Stimulated activated CD4-positive, alpha-beta T cell treated with anti-CD3 and anti-CD28 coated beads, Interleukin-15, amount 100 ng/mL, for 48 hours (primary cell): ENCODE results near the gene FAM81A.
A peak's percentile ranks its signal among the peaks of the same experiment; 100 is the strongest.
"Not testable (repeated sequence)": the region's sequence is repeated elsewhere in the genome, so short reads cannot be mapped to it uniquely, and the experiment has no call there.

Experiments used
- DNase-seq, 2 donors: peaks; one replicate each; pipeline ENCODE4 v3.0.0-alpha.2; 2020; ENCODE audit warnings: low read depth in 2 of 2

The FAM81A gene

DNA sequence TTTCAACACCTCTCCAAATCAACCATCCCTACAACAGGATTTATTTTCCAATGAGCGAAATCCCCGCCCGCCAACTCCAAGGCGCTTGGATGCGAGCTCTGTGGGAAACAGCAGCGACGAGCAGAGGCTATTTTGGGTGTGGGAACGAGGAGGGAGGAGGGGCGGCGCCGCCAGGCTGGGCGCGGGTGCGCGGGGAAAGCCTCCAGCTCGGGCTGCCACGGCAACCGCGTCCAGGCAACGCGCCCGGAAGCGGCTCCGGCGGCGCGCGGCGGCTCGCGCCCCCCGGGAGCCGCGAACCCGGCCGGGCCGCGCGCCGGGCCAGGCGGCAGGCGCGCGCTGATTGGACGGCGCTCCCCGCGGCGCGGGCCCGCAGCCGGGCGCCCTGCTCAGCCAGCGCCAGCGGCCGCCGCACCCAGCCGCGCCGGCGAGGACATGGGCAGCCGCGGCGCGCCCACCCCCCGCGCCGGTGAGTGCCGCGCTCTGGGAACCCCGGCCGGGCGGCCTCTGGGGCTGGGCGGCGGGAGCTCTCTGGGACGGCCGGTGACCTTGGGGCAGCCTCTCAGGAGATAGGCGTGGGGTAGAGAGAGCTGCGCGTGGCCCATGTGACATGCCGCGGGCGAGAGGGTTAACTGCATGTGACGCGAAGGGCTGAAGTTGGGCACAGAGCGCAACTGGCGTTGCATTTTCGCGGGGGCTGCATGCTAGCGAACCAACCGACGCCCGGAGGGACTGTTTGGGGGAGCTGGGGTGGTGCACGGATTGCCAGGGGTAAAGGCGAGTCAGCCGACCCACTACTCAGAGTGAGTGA, at the start of gene FAM81A:
TSS of gene FAM81A (plus strand) at position 370 of the 808 bp plus-strand sequence. CDS start 20,441 bp downstream, outside the sequence.
- DNase-seq: peak; percentile 2 to 15

DNA sequence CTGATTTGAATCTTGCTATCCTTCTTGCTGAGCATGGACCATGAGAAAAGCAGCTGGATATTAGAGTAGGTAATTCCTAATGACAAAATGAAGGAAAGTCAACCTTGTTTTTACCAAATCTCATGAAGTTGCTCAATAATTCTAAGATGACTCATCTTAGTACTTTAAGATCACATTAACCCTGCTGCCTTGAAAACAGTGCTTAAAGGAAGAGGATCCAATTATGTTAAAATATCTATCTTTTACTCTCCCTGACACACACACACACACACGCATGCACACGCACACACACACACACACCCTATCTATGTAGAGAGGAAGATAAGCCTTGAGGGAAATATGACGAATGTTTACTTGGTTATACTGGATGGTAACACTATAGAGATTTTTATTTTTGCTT, 49.3 kb upstream of the FAM81A start:
- DNase-seq: no peak

DNA sequence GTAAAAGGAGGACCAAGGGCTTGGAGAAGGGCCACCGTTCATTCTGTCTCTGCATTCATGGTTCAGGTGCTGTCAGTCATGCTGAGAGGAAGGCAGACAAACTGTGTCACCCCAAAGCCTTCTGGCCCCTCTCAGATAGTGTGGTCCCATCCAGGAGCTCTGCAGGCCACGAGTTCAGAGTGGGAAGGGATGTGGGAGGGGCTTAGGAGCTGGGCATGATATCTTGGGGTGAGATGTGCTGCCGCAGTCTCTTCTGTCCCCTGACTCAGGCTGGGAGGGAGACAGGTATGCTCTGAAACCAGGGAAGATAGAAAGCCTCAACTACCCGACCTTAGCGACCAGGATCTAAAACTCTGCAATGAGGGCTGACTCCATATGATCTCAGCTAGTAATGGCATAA, 45.7 kb upstream of the FAM81A start:
- DNase-seq: no peak

DNA sequence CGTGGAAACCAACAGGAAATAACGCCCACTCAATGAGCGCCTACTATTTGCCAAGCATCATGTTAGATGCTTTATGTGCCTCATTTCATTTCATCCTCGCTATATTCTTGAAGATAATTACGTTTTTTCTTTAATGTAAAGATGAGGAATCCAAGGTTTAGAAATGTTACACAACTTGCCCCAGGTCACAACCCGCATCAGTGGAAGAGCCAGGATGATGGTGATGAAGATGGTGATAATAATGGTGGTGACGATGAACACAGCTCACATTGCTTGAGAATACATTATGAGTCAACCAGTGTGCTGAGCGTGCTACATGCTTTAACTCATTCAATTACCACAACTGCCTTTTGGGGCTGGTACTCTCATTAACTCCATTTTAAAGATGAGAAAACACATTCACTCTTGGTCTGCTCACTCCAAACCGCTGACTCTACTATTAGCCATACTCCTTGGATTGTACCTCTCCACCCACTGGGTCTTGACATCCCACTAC, 43.8 kb upstream of the FAM81A start:
- no peak for DNase-seq

DNA sequence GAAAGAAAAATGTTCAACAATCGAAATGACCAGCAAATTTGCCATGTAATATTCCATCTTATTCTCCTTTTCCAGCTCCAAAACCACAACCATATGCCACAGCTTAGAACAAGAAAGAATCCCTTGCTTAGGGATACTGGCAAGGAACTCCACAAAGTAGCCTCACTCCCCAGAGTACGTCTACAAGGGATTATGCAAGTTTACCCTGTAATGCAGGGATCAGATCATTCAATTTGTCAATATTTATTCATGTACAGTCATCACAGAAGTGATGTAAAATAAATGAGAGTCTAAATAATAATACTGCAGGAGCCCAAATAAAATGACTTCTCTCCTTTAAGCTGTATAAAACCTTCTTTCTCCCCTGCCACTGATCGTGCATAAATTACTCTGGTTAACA, 41.8 kb upstream of the FAM81A start:
- no peak for DNase-seq

DNA sequence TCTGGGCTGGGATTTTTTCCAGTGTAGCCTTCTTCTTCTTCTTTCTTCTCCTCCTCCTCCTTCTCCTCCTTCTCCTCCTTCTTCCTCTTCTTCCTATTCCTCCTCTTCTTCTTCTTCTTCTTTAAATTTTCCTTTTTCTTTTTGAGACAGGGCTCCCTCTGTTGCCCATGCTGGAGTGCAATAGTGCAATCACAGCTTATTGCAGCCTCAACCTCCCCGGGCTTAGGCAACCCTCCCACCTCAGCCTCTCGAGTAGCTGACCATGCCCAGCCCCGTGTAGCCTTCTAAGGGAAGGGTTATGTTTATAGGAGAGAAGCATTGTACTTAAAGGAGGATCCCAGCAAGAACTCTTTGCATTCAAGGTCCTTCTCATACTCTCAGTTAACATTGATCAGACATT, 41.3 kb upstream of the FAM81A start:
- DNase-seq: no peak

DNA sequence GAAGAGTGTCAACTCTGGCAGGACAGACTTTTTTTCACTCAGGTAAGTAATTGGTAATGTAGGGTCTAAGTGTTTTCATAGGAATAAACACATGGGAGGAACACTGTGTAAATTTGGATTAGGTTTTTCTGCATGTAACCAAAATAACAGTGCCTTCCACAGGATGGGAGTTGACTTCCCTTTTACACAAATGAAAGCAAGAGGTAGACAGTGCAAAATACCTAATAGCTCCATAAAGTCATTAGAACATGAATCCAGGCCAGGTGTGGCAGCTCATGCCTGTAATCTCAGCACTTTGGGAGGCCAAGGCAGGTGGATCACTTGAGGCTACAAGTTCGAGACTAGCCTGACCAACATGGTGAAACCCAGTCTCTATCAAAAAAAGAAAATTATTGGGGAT, 39.8 kb upstream of the FAM81A start:
- no peak for DNase-seq

DNA sequence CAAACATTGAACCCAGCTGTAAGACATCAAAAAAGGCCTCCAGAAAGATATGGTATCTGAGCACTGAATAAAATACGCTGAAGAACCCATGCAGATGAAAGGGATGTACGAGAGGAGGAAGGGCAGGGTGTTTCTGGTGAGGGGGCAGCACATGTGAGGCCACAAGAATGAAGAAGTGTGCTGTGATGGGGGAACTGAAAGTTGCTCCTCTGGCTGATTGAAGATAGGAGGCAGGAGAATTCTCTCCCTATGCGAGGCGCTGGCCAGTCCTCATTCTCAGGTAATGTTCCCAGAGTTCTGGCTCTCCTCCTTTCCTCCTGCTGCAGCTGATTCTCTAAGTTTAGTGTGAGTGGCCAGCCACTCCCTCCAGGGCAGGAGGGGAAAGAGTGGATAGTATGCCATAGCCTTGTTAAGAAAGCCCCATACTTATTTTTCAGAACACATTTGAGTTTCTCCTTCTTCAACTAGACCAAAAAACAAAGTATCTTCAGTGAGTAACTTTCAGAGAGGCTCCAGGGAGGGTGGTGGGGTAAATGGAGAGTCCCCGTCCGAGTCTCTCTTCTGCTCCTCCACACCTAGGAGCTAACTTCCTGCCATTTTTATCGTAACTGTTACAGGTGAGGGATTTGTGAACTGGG, 38.4 kb upstream of the FAM81A start:
- DNase-seq: no peak

DNA sequence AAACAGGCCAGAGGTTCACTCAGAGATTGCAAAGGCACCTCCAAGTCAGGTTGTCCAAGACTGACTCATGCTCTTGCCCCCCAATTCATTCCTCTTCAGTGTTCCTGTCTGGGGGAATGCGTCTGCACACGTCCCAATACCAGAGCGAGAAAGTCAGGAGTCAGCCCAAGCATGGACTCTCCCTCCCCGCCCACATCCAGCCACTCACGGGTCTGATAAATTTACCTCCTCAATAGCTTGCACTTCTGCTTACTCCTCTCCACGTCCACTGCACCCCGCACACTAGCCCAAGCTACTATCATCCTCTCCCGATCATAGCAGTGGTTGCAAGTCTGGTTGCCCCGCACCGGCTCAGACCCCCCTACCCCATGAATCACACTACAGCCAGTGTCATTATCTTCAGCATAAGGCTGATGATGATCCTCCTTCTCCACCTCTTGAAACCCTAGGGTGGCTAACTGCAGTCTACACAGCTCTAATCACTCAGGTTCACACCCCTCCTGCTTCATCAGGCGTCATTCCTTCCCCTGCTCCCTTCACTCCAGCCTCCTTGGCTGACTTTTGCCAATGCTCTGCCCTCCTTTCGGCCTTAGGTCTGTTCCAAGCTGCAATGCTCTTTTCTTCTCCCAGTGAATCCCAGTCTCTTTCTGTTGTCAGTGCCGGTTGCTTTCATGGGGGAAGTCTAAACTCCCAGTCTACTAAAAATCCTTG, 37.7 kb upstream of the FAM81A start:
- no peak for DNase-seq

DNA sequence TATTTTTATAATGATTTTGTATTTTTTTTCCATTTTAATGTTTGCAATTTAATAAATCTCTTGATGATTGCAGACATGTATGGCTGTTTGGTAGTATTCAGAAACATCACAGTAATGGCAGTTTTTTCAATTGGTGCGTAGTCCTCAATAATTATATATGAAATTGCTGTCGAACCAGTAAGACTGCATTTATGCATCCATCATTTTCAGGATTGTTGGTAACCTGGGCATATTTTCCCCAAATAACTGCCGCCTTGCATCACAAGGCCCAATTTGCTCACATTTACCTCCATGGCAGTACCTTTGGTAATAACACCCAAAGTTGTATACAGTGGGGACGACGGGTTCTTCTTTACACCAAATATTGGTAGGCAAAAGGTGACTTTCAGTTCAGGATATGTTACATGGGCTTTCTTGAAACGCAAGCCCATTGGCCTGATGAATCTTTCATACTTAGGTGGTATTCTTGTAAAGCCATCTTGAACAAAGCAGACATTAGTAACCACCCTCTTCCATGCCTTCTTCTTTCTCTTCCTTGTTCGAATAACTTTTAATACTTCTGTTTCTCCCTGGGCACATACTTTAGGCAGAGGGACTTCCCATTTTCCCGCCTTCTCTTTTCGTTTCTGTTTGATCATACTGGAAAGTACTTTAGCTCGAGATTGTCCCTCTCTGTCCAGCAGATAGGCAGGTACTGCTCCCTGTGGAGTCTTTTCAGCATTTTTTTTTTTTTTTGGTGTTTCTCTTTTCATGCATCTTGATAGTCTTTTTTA, 36.7 kb upstream of the FAM81A start:
- not testable (repeated sequence) for DNase-seq

DNA sequence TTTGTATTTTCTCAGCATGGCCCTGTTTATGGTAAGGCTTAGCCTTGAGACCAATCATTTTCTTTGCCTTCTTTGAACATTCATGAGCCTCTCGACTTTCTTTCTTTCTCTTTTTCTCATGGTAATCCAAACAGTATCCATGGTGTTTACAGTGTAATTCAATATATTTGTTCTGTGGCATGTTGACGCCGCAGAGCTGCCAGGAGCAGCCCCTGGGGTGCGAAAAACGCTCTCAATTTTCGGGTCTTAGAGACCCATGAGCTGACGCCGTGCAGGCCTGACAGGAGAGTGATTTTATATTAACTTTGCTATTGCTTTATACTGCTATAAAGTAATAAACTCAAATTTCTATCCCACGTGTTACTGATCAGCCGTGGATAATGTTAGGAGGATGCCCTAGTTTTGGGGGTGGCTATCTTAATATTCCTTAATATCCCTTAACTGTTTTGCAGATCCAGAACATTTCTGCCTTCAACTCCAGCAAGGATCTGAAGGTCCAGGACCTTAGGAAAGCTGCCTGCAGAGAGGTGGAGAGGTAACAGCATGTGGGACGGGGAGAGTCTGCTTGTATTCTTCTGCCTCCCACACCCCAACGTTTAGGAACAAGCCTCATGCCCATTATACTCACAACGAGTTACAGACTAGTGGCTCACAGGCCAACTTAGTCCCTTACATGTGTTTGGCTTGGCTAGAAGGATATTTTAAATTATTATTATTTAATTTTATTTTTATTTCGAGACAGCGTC, 36.0 kb upstream of the FAM81A start:
- DNase-seq: no peak

DNA sequence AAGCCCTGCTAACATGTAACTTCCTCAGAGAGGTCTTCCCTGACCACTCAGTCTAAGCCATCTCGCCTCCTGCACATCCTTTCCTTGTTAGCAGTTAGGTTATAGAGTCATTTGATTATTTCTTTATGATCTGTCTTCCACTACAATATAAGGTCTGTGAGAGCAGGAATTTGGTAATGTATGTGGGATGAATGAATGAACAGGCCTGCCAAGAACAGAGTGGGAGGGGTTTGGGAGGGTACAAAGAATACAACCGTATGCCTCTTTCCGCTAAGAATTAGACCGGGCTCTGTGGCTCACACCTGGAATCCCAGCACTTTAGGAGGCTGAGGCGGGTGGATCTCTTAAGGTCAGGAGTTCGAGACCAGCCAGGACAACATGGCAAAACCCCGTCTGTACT, 32.9 kb upstream of the FAM81A start:
- no peak for DNase-seq

DNA sequence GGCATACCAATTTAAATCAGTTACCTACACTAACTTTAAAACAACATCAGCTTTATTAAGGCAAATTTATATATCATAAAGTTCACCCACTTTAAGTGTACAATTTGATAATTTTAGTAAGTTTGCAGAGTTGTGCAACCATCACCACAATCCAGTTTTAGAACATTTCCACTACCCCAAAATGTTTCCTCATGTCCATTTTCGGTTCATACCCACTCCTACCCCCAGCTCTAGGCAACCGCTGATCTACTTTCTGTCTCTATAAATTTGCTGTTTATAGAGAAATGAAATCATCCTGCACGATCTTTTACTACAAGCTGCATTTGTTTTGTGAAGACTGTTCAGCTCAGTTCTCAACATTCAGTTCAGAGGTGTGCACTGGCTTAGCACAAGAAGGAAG, 31.5 kb upstream of the FAM81A start:
- DNase-seq: no peak

DNA sequence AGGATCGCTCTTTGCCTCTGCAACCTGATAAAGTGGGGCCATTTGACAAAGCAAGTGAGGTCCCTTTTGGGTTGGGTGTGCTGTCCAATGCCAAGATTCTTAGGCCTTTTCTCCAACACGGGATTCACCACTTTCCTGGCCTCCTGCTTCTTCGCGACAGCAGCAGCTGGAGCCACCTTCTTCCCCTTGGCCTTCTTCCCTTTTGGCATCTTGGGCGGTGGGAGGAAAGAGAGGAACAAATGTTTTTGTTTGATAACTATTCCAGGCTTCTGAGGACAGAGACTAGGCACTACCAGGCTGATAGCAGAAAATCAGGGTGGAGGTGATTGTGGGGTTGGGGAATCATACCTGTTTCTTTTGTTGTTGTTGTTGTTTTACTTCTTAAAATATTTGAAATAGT, 30.0 kb upstream of the FAM81A start:
- DNase-seq: no peak

DNA sequence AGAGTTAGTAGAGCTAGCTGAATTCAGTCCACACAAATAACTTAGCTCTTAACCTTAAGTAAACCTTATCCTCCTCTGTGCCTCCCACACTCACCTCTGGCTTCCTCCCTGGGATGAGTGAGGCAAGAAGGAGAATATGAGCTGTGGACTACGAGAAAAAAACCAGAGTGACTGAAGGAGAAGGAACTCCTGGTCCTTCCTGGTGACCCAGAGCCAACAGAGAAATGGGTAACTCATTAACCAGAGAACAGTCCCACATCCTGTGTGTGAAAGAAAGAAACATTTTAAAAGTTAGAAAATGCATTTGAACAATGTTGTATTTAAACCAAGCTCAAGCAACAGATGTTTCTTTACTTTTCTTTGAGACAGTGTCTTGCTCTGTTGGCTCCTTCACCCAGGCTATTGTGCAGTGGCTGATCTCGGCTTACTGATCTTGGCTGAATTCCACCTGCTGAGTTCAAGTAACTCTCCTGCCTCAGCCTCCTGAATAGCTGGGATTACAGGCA, 27.5 kb upstream of the FAM81A start:
- DNase-seq: no peak

DNA sequence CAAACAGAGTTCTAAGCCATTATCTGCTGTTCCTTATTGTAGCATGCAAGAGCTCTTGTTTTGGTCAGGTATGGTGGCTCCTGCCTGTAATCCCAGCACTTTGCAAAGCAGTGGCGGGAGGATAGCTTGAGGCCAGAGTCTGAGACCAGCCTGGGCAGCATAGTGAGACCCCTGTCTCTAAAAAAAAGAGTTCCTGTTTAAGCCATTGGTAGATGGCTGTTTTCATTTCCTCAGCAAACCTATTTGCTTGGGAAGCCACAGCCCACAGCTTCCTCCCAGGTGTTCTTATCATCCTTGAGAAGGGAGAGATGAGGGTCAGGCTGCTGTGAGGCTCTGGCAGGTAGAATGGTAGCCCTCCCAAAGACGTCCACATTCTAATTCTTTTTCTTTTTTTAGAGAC, 24.4 kb upstream of the FAM81A start:
- DNase-seq: no peak

DNA sequence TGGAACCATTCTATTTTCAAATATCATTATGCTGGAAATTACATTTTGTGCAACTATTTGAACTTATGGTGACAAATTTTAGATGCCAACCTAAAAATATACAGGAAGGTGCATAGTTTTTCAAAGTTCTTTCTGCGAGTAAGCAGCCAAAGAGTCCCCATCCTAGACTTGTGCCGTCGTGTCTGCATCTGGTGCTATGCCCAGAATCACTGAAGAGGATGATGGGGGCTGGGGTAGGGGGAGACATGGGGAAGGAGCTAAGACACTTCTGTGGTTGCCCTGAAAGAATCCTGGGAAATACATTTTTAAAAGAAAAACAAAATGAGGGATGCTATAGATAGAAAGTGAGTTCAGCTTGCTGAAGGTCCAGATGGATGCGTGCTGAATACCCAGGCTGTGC, 21.2 kb upstream of the FAM81A start:
- DNase-seq: no peak

DNA sequence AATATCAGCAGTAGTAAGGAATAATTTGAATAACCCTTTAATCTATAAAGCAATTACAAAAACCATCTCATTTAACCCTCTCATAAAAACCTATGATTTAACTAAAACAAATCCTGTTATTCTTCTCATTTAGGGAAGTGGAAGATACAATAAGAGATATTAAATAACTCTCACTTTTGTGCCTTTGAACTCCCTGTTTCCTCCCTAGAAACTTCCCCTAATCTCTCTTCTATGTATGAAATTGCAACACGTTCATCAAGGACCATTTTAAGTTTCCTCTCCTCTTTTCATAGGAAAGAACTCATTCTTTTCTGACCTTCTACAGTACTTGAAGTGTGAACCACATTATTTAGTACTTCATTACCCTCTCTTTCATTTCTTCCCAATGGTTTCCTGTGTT, 18.8 kb upstream of the FAM81A start:
- no peak for DNase-seq

DNA sequence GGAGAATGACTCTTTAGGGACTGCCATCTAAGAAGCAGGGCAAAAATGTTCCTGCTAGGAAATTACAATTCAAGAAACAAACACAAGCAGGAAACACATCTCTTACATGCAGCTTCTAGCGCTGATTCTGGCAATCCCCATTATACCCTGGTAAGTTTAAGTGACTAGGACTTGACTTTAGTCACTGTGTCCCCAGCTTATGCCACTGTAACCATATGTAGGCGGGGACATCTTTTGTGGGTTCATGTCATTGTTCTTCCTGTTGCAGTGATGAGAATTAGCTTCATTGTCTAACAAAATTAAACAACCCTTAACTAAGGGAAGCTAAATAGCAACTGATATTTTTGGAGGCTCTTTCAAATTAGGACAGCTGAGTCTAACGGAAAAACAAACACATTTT, 17.9 kb upstream of the FAM81A start:
- no peak for DNase-seq

DNA sequence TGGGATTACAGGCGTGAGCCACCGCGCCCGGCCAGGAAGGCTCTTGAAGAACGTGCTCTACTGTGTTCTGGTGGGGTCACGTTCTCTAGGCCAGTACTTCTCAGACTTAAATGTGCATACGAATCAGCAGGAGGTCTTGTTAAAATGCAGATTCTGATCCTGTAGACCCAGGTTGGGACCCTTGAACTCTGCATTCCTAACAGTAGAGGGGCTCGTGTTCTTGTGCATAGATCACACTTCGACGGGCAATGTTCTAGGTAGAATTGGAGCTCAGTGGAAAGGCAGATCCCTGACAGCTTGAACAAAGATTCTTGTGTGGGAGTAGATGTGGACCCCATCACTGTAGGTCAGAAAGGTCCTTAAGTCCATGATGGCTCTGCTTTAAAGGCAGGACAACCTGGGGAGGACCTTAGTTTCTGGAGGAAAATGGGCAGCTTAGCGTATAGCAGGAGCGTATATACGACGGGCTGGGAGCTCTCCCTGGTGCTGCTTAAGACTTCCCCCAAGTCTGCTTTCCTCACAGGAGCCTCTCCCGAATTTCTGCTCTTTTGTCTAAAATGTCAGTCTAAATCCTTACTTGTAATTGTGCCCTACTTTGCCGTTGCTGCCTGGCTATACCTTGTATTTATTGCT, 16.9 kb upstream of the FAM81A start:
- no peak for DNase-seq

DNA sequence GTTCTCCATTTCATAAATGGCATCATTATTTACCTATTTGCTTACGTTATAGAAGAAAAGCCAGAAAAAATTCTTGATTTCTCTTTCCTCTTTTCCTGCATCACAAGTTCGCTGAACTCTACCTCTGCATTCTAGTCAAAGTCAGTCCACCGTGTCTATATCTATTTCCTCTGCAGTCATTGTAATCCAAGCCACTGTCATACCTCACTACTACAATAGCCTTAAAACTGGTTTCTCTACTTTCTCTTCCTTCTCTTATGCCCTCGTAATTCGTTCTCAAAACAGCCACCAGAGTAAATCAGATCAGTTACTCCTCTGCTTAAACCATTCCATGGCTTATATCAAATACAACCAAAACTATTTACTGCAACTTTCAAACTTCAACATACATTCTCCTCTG, 13.4 kb upstream of the FAM81A start:
- DNase-seq: no peak
